H9 (cell line): ENCODE measurements around the gene PPCDC. TPM values are rescaled to one million over a fixed set of nuclear protein-coding genes. Genes with fewer than 3 reads are reported as not detected.

Source experiments
- DNase-seq: peaks from one replicate; pipeline ENCODE4 v3.0.0-alpha.2; 2017
- H2AFZ ChIP-seq: one replicate; pipeline ENCODE4 v1.6.1; 2013; ENCODE audit warnings: mild to moderate bottlenecking, low read length, control low read depth, moderate library complexity
- H2AK5ac ChIP-seq: 2 replicates; pipeline ENCODE4 v1.6.1; 2013; ENCODE audit warnings: low read length, control low read depth, mixed read lengths; ENCODE audit not compliant: insufficient read length
- H2BK120ac ChIP-seq: one replicate; pipeline ENCODE4 v1.6.1; 2013; ENCODE audit warnings: low read depth, mild to moderate bottlenecking, low read length, control low read depth, inconsistent platforms; ENCODE audit not compliant: poor library complexity, severe bottlenecking
- H2BK12ac ChIP-seq: 2 replicates; pipeline ENCODE4 v1.6.1; 2013; ENCODE audit warnings: low read length, control low read depth, mixed read lengths, low read depth; ENCODE audit not compliant: insufficient read length
- H2BK15ac ChIP-seq: 2 replicates; pipeline ENCODE4 v1.6.1; 2013; ENCODE audit warnings: low read depth, low read length, control low read depth
- H2BK20ac ChIP-seq: one replicate; pipeline ENCODE4 v1.6.1; 2013; ENCODE audit warnings: low read depth, mild to moderate bottlenecking, low read length, control low read depth, inconsistent platforms; ENCODE audit not compliant: poor library complexity, severe bottlenecking
- H2BK5ac ChIP-seq: 2 replicates; pipeline ENCODE4 v1.6.1; 2013; ENCODE audit warnings: low read length, control low read depth, mixed read lengths; ENCODE audit not compliant: insufficient read length
- H3K14ac ChIP-seq: 2 replicates; pipeline ENCODE4 v1.6.1; 2013; ENCODE audit warnings: low read length, control low read depth; ENCODE audit not compliant: insufficient read depth
- H3K18ac ChIP-seq: 2 replicates; pipeline ENCODE4 v1.6.1; 2013; ENCODE audit warnings: low read depth, mild to moderate bottlenecking, mixed read lengths, low read length, control low read depth; ENCODE audit not compliant: insufficient read length
- H3K23ac ChIP-seq: 2 replicates; pipeline ENCODE4 v1.6.1; 2013; ENCODE audit warnings: low read length, control low read depth, mixed read lengths, low read depth; ENCODE audit not compliant: insufficient read length
- H3K23me2 ChIP-seq: 2 replicates; pipeline ENCODE4 v1.6.1; 2013; ENCODE audit warnings: low read depth, mild to moderate bottlenecking, mixed read lengths, low read length, control low read depth; ENCODE audit not compliant: insufficient read length, poor library complexity, severe bottlenecking
- H3K27ac ChIP-seq: 2 replicates; pipeline ENCODE4 v1.5.1; 2013; ENCODE audit warnings: low read length, control low read depth, mixed read lengths, low read depth; ENCODE audit not compliant: insufficient read length
- H3K27me3 ChIP-seq: 2 replicates; pipeline ENCODE4 v1.6.1; 2013; ENCODE audit warnings: low read length, control low read depth, inconsistent platforms; ENCODE audit not compliant: insufficient read depth
- H3K4ac ChIP-seq: 2 replicates; pipeline ENCODE4 v1.6.1; 2013; ENCODE audit warnings: low read depth, mild to moderate bottlenecking, control low read depth, inconsistent platforms, low read length, moderate library complexity
- H3K4me1 ChIP-seq: 2 replicates; pipeline ENCODE4 v1.6.1; 2013; ENCODE audit warnings: low read length, control low read depth, inconsistent platforms; ENCODE audit not compliant: insufficient read depth
- H3K4me2 ChIP-seq: 2 replicates; pipeline ENCODE4 v1.6.1; 2013; ENCODE audit warnings: low read length, control low read depth, mixed read lengths; ENCODE audit not compliant: insufficient read length, insufficient read depth
- H3K56ac ChIP-seq: 2 replicates; pipeline ENCODE4 v1.6.1; 2013; ENCODE audit warnings: low read depth, mild to moderate bottlenecking, mixed read lengths, low read length, control low read depth; ENCODE audit not compliant: insufficient read length
- H3K79me1 ChIP-seq: 2 replicates; pipeline ENCODE4 v1.6.1; 2013; ENCODE audit warnings: low read depth, mild to moderate bottlenecking, moderate library complexity, low read length, control low read depth, inconsistent platforms; ENCODE audit not compliant: insufficient read depth, poor library complexity, severe bottlenecking
- H3K79me2 ChIP-seq: 2 replicates; pipeline ENCODE4 v1.6.1; 2013; ENCODE audit warnings: low read length, control low read depth, inconsistent platforms; ENCODE audit not compliant: insufficient read depth
- H3K9ac ChIP-seq: 2 replicates; pipeline ENCODE4 v1.6.1; 2013; ENCODE audit warnings: low read length, control low read depth, mixed read lengths; ENCODE audit not compliant: insufficient read length; ENCODE audit errors: extremely low read depth
- H3K9me3 ChIP-seq: one replicate; pipeline ENCODE4 v1.6.1; 2013; ENCODE audit warnings: low read depth, low read length, inconsistent platforms; ENCODE audit not compliant: control insufficient read depth
- H3T11ph ChIP-seq: one replicate; pipeline ENCODE4 v1.6.1; 2013; ENCODE audit warnings: mild to moderate bottlenecking, low read length, control low read depth, inconsistent platforms
- H4K20me1 ChIP-seq: one replicate; pipeline ENCODE4 v1.6.1; 2013; ENCODE audit not compliant: control insufficient read depth, insufficient read length, insufficient read depth
- H4K5ac ChIP-seq: 2 replicates; pipeline ENCODE4 v1.6.1; 2013; ENCODE audit warnings: low read depth, mild to moderate bottlenecking, mixed read lengths, low read length, control low read depth; ENCODE audit not compliant: insufficient read length
- H4K8ac ChIP-seq: replicated peaks from 2 replicates; pipeline ENCODE4 v1.6.1; 2013; ENCODE audit warnings: low read length, control low read depth, mixed read lengths, low read depth; ENCODE audit not compliant: insufficient read length
- H4K91ac ChIP-seq: 2 replicates; pipeline ENCODE4 v1.6.1; 2013; ENCODE audit warnings: low read depth, mild to moderate bottlenecking, moderate library complexity, mixed read lengths, low read length, control low read depth; ENCODE audit not compliant: insufficient read length
- H3K27ac Mint-ChIP-seq, 3 experiments: 2 replicates in 2 of 3; 3 replicates in 1 of 3; pipeline ENCODE4 v1.8.0; 2020 to 2021; ENCODE audit warnings: mixed read lengths in 3 of 3, mild to moderate bottlenecking in 1 of 3, moderate library complexity in 1 of 3
- H3K27me3 Mint-ChIP-seq: 2 replicates; pipeline ENCODE4 v1.8.0; 2021; ENCODE audit warnings: low read depth, mild to moderate bottlenecking, moderate library complexity, mixed read lengths
- H3K36me3 Mint-ChIP-seq, 3 experiments: 2 replicates in 2 of 3; 3 replicates in 1 of 3; pipeline ENCODE4 v1.8.0; 2020 to 2021; ENCODE audit warnings: low read depth in 3 of 3, mixed read lengths in 3 of 3; ENCODE audit not compliant: insufficient read depth in 1 of 3
- H3K4me1 Mint-ChIP-seq, 2 experiments: 2 replicates each; pipeline ENCODE4 v1.8.0; 2020; ENCODE audit warnings: mixed read lengths in 2 of 2
- H3K4me3 Mint-ChIP-seq, 2 experiments: 2 replicates in 1 of 2; 3 replicates in 1 of 2; pipeline ENCODE4 v1.8.0; 2020 to 2021; ENCODE audit warnings: mild to moderate bottlenecking in 2 of 2, mixed read lengths in 2 of 2, moderate library complexity in 1 of 2
- H3K9me3 Mint-ChIP-seq, 2 experiments: 2 replicates in 1 of 2; 3 replicates in 1 of 2; pipeline ENCODE4 v1.8.0; 2020; ENCODE audit warnings: mild to moderate bottlenecking in 2 of 2, mixed read lengths in 2 of 2, moderate library complexity in 1 of 2
- WGBS: extraction: QIAGEN DNeasy Blood & Tissue Kit; methylation state at CpG from one replicate; pipeline ENCODE4 v1.1.7; 2013; ENCODE audit warnings: missing lambda C conversion rate, low lambda C conversion rate, mixed read lengths; ENCODE audit not compliant: insufficient read length; ENCODE audit errors: extremely low coverage; 5-methylcytosine and 5-hydroxymethylcytosine counted together
- total RNA-seq: library from RNA; stranded (reverse); gene quantifications from 2 replicates; pipeline ENCODE4 v1.2.1, GENCODE V29; 2021
- TF ChIP-seq, protein P1 (sequence below): fragments of 200-600 bp; sonication (generic); conservative IDR thresholded peaks from 3 replicates; pipeline ENCODE4 v1.8.0; 2021; ENCODE audit warnings: antibody characterized with exemption, mild to moderate bottlenecking

The PPCDC gene
- total RNA-seq, 1 experiment from 2014 or later, result 17.6 TPM

- H3K23me2 ChIP-seq, result no peaks in the 10 kb centered on the region
- H3K18ac ChIP-seq, result no peak overlapping the region
- no peak overlapping the region for H3K56ac ChIP-seq
- H3K4me3 Mint-ChIP-seq, result no peak overlapping the region
- peaks cover 9% of the 10 kb centered on the region for H3K27me3 Mint-ChIP-seq
- no peaks in the 10 kb centered on the region for H3K27me3 ChIP-seq
- H2AK5ac ChIP-seq, result no peak overlapping the region
- H2BK12ac ChIP-seq, result no peak overlapping the region
- no peak overlapping the region for H3K23ac ChIP-seq
- H4K20me1 ChIP-seq, result no peaks in the 10 kb centered on the region
- no peak overlapping the region for H3K14ac ChIP-seq
- H2BK5ac ChIP-seq, result no peak overlapping the region
- H3K9ac ChIP-seq, result no peak overlapping the region
- no peak overlapping the region for H3T11ph ChIP-seq
- TF ChIP-seq, protein P1, sequence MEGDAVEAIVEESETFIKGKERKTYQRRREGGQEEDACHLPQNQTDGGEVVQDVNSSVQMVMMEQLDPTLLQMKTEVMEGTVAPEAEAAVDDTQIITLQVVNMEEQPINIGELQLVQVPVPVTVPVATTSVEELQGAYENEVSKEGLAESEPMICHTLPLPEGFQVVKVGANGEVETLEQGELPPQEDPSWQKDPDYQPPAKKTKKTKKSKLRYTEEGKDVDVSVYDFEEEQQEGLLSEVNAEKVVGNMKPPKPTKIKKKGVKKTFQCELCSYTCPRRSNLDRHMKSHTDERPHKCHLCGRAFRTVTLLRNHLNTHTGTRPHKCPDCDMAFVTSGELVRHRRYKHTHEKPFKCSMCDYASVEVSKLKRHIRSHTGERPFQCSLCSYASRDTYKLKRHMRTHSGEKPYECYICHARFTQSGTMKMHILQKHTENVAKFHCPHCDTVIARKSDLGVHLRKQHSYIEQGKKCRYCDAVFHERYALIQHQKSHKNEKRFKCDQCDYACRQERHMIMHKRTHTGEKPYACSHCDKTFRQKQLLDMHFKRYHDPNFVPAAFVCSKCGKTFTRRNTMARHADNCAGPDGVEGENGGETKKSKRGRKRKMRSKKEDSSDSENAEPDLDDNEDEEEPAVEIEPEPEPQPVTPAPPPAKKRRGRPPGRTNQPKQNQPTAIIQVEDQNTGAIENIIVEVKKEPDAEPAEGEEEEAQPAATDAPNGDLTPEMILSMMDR, result no peak
- H4K8ac ChIP-seq, result no peak overlapping the region
- no peak overlapping the region for H3K27ac Mint-ChIP-seq
- no peak overlapping the region for H2AFZ ChIP-seq
- no peak overlapping the region for H4K5ac ChIP-seq
- H3K4ac ChIP-seq, result no peak overlapping the region
- no peak overlapping the region for H3K4me2 ChIP-seq
- peaks cover 20 to 23% of the 10 kb centered on the region in 2 experiments for H3K4me1 Mint-ChIP-seq
- no peaks in the 10 kb centered on the region for H3K9me3 ChIP-seq
- no peak overlapping the region for H3K27ac ChIP-seq
- no peaks in the 10 kb centered on the region; the same call in 1 of the 2 replicates for H3K4me1 ChIP-seq
- no peak overlapping the region for H2BK15ac ChIP-seq
- no peaks in the 10 kb centered on the region for H3K79me2 ChIP-seq
- H4K91ac ChIP-seq, result no peak overlapping the region
- no peaks in the 10 kb centered on the region for H3K79me1 ChIP-seq
- no peak for DNase-seq
- H3K9me3 Mint-ChIP-seq, result peaks cover 11 to 20% of the 10 kb centered on the region in 2 experiments
- no CpG with 5 or more reads among the region's 9 CpGs for WGBS
- peaks cover 6 to 19% (median 9%) of the 10 kb centered on the region in 3 experiments for H3K36me3 Mint-ChIP-seq
- H2BK20ac ChIP-seq, result no peak overlapping the region
- no peak overlapping the region for H2BK120ac ChIP-seq
Observed at GRCh38 chr15:75063889-75064288, 40.5 kb downstream of the PPCDC start.
